ENCODE data around the gene HDAC5.

Gene HDAC5

GRCh38 chr17:44110011-44110686 is 13.3 kb downstream of the HDAC5 start:
- no peak overlapping the region for H3K4me3 ChIP-seq (ENCODE audit: low read depth, low read length)
- DNase-seq (ENCODE audit: low read depth) = no peak
- TF ChIP-seq, protein P1, sequence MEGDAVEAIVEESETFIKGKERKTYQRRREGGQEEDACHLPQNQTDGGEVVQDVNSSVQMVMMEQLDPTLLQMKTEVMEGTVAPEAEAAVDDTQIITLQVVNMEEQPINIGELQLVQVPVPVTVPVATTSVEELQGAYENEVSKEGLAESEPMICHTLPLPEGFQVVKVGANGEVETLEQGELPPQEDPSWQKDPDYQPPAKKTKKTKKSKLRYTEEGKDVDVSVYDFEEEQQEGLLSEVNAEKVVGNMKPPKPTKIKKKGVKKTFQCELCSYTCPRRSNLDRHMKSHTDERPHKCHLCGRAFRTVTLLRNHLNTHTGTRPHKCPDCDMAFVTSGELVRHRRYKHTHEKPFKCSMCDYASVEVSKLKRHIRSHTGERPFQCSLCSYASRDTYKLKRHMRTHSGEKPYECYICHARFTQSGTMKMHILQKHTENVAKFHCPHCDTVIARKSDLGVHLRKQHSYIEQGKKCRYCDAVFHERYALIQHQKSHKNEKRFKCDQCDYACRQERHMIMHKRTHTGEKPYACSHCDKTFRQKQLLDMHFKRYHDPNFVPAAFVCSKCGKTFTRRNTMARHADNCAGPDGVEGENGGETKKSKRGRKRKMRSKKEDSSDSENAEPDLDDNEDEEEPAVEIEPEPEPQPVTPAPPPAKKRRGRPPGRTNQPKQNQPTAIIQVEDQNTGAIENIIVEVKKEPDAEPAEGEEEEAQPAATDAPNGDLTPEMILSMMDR (IDR thresholded peaks at IDR 0.05; ENCODE audit: control insufficient read depth, extremely low read depth, insufficient read depth) = no peak

DNA sequence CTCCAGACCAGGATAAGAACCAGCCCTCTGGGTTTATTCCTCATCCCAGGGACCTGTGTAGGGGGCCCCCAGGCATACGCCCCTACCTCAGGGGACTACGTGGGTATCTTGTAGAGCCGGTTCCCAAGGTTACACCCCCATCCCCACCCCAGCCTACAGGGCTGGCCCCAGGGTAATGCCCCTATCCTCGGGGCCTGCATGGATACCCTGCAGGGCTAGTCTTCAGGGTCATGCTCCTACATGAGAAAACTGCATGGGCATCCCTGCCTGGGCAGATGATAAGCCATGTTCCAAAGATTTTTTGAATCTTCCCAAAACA is 14.2 kb downstream of the HDAC5 start:
- DNase-seq (ENCODE audit: low read depth) = no peak
- TF ChIP-seq, protein P1 (IDR thresholded peaks at IDR 0.05; ENCODE audit: control insufficient read depth, extremely low read depth, insufficient read depth) = no peak
- no peak overlapping the region for H3K4me3 ChIP-seq (ENCODE audit: low read depth, low read length)

- TF ChIP-seq, protein P1 (IDR thresholded peaks at IDR 0.05; ENCODE audit: control insufficient read depth, extremely low read depth, insufficient read depth) = no peak
- H3K4me3 ChIP-seq (ENCODE audit: low read depth, low read length) = no peak overlapping the region
- no peak for DNase-seq (ENCODE audit: low read depth)
These were observed 14.8 kb downstream of the HDAC5 start for GRCh38 chr17:44108440-44109311.

GRCh38 chr17:44106801-44107200 is 16.6 kb downstream of the HDAC5 start:
- DNase-seq (ENCODE audit: low read depth) = no peak
- TF ChIP-seq, protein P1 (IDR thresholded peaks at IDR 0.05; ENCODE audit: control insufficient read depth, extremely low read depth, insufficient read depth) = no peak
- H3K4me3 ChIP-seq (ENCODE audit: low read depth, low read length) = no peak overlapping the region

DNA sequence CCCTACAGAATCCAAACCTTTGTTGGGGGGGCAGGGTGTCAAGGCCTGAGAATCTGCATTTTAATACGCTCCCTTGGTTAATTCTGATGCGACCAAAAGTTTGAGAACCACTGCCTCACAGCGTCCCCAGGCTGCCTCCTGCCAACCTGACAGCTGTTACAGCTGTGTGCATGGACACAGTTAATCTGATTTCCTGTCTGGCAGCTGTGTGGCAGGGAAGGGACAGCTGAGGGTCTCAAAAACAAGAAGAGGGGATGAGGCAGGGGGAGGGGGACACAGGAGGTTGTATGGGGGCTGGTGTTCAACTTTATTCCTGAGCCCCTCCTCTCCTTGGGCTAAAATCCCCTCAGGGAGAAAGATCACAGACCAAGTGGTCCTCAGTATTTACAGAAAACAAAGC is 17.5 kb downstream of the HDAC5 start:
- H3K4me3 ChIP-seq (ENCODE audit: low read depth, low read length) = no peak overlapping the region
- no peak for DNase-seq (ENCODE audit: low read depth)
- TF ChIP-seq, protein P1 (IDR thresholded peaks at IDR 0.05; ENCODE audit: control insufficient read depth, extremely low read depth, insufficient read depth) = no peak

- DNase-seq (ENCODE audit: low read depth) = no peak
- no peak overlapping the region for H3K4me3 ChIP-seq (ENCODE audit: low read depth, low read length)
- TF ChIP-seq, protein P1 (IDR thresholded peaks at IDR 0.05; ENCODE audit: control insufficient read depth, extremely low read depth, insufficient read depth) = no peak
These were observed 18.0 kb downstream of the HDAC5 start for GRCh38 chr17:44105483-44105882.
